DMS53 treated with DMSO at 0.1 percent for 48 hours (cell line): ENCODE data around the gene CCPG1.
"Not testable (repeated sequence)": the region's sequence is repeated elsewhere in the genome, so short reads cannot be mapped to it uniquely, and the experiment has no call there.

ENCODE experiments used
- DNase-seq: peaks from one replicate; lab custom pipeline; 2025; ENCODE audit not compliant: unreplicated experiment; lab: John Stamatoyannopoulos, UW

The CCPG1 gene

GRCh38 chr15:55408012-55408928 is at the start of gene CCPG1, which contains the start of gene PIERCE2:
Gene CCPG1 (minus strand): TSS chr15:55408359. CDS start chr15:55389424, 18,935 bp downstream.
Gene PIERCE2 (plus strand): TSS chr15:55408495. CDS start chr15:55408769, 274 bp downstream.
- peak; percentile 84 for DNase-seq

- DNase-seq: peak; percentile 95
Observed at GRCh38 chr15:55457401-55458022, 49.4 kb upstream of the CCPG1 start.

- not testable (repeated sequence) for DNase-seq
Observed at GRCh38 chr15:55447030-55447394, 38.9 kb upstream of the CCPG1 start.

GRCh38 chr15:55446379-55447029 is 38.3 kb upstream of the CCPG1 start:
- not testable (repeated sequence) for DNase-seq

GRCh38 chr15:55445936-55446335 is 37.8 kb upstream of the CCPG1 start:
- not testable (repeated sequence) for DNase-seq

GRCh38 chr15:55443141-55443540 is 35.0 kb upstream of the CCPG1 start:
- DNase-seq: not testable (repeated sequence)

GRCh38 chr15:55434989-55435825 is 27.0 kb upstream of the CCPG1 start:
- DNase-seq: peak; percentile 18

- no peak for DNase-seq
Observed at GRCh38 chr15:55422089-55422488, 13.9 kb upstream of the CCPG1 start.

- no peak for DNase-seq
Observed at GRCh38 chr15:55420171-55420866, 12.2 kb upstream of the CCPG1 start.

- not testable (repeated sequence) for DNase-seq
Observed at GRCh38 chr15:55417678-55418077, 9.5 kb upstream of the CCPG1 start.

- DNase-seq: not testable (repeated sequence)
Observed at GRCh38 chr15:55408976-55409375, 817 bp upstream of the CCPG1 start.

GRCh38 chr15:55407498-55408011 is 604 bp downstream of the CCPG1 start:
- DNase-seq: no peak

- peak; percentile 15 for DNase-seq
Observed at GRCh38 chr15:55403531-55403930, 4.6 kb downstream of the CCPG1 start.

GRCh38 chr15:55402707-55403106 is 5.5 kb downstream of the CCPG1 start:
- DNase-seq: no peak

GRCh38 chr15:55401786-55402246 is 6.3 kb downstream of the CCPG1 start:
- no peak for DNase-seq

GRCh38 chr15:55400050-55400449 is 8.1 kb downstream of the CCPG1 start:
- not testable (repeated sequence) for DNase-seq

- DNase-seq: no peak
Observed at GRCh38 chr15:55398243-55398642, 9.9 kb downstream of the CCPG1 start.

- DNase-seq: no peak
Observed at GRCh38 chr15:55394694-55395093, 13.5 kb downstream of the CCPG1 start.

GRCh38 chr15:55389264-55389607 is 18.9 kb downstream of the CCPG1 start:
- no peak for DNase-seq

GRCh38 chr15:55387027-55387426 is 21.1 kb downstream of the CCPG1 start:
- no peak for DNase-seq
